GM10266 (cell line): Measurements from ENCODE around the gene FPGS.

Experiments
- DNase-seq: peaks from one replicate; pipeline ENCODE4 v3.0.0; 2012; ENCODE audit errors: extremely low spot score
- TF ChIP-seq, protein P1 (sequence below): IDR thresholded peaks from 2 replicates; pipeline ENCODE4 v1.5.1; 2012; ENCODE audit warnings: mild to moderate bottlenecking, low read depth; ENCODE audit not compliant: control insufficient read depth, insufficient read depth; ENCODE audit errors: missing control alignments

FPGS gene

DNA sequence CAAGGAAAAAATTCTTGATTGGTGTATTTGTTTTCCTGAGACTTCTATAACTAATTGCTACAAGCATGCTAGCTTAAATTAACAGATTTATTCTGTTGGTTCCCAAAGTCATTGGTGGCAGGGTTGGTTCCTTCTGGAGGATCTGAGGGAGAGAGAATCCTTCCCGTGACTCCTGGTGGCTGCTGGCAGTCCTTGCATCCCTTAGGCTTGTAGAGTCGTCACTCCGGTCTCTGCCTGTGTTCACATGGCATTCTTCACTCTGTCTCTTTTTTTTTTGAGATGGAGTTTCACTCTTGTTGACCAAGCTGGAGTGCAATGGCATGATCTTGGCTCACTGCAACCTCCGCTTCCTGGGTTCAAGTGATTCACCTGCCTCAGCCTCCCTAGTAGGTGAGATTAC is 11.6 kb upstream of the FPGS start:
- TF ChIP-seq, protein P1, sequence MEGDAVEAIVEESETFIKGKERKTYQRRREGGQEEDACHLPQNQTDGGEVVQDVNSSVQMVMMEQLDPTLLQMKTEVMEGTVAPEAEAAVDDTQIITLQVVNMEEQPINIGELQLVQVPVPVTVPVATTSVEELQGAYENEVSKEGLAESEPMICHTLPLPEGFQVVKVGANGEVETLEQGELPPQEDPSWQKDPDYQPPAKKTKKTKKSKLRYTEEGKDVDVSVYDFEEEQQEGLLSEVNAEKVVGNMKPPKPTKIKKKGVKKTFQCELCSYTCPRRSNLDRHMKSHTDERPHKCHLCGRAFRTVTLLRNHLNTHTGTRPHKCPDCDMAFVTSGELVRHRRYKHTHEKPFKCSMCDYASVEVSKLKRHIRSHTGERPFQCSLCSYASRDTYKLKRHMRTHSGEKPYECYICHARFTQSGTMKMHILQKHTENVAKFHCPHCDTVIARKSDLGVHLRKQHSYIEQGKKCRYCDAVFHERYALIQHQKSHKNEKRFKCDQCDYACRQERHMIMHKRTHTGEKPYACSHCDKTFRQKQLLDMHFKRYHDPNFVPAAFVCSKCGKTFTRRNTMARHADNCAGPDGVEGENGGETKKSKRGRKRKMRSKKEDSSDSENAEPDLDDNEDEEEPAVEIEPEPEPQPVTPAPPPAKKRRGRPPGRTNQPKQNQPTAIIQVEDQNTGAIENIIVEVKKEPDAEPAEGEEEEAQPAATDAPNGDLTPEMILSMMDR = no peak
- no peak for DNase-seq

DNA sequence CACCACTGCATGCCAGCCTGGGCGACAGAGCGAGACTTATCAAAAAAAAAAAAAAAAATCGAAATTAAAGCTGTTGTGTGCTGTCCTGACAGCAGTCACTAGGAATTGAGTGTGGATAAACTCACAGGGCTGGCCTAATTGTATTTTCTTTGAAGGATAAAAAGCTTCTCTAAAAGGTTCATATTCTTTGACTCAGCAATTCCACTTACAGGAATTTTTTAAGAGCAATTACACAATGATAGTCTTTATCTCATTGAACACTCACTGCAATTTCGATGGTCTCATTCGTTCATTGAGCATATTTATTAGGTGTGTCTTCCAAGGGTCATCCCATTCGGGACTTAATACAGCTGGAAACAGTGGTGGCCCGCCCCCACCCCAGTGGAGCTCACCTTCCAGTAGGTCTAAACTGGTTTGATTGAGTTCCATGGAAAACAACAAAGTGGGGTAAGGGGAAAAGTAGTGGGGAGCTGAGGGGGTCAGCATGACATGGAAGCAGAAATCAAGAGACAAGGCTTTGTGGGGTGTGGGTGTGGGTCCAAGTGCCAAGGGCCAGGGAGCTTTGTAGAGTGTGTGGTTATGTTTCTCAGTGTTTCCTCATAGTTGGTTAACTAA is 10.2 kb upstream of the FPGS start:
- DNase-seq = no peak
- TF ChIP-seq, protein P1 = no peak

DNA sequence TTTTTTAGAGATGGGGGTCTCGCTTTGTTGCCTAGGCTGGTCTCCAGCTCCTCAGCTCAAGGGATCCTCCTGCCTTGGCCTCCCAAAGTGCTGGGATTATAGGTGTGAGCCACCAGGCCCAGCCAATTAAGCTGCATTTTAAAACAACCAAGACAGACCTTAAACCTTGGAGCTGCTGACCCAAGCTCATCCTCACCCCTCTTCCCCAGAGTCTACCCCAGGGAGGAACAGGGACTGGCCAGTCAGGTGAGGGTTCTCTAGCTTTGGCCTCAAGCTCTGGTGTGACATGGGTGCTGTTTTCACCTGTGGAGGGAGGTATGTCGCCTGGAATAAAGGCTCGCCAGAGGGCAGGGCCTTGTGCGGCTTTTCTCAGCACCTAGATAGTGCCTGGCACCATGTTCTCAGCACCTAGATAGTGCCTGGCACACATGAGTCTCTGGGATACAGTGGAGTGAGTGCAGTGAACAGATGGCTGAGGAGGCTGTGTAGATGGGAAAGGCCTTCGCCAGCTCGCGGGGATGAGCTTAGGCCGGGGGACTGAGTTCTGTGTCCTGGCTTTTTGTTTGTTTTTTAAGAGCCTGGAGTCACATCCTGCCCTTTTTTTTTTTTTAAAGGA is 9.5 kb upstream of the FPGS start:
- DNase-seq = no peak
- TF ChIP-seq, protein P1 = no peak

DNA sequence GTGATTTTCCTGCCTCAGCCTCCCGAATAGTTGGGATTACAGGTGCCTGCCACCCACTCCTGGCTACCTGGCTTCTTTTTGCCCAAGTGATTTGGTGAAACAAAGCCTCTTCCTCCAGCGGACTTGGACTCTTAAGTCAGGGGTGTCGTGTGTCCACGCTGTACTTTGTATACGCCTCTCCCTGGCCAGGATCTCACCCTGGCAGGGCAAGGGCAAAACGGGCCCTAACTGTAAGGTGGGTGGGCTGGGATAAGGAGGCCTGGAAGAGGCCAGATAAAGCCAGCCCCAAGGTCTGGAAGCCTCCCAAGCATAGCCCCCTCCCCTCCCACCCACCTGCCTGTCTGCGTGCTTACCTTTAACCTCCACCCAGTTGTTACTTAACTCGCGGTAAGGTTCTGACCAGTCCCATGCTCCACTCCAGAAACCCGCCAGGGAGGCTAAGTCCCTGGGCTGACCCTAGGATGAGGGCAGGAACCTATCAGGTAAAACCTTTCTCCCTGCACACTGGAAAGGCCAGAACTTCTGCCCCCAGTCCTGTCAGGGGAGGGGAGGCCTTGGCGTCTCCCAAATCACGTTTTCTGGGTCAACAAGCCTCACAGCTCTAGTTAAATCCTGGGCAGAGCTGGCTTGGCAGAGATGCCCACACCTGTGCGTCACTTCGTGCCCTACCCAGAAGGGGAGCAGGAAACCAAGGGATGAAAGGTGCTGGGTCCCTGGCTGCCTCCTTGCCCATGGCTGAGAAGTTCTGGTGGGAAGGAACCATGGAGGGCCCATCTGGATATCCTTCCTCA is 8.5 kb upstream of the FPGS start:
- TF ChIP-seq, protein P1 = no peak
- no peak for DNase-seq

DNA sequence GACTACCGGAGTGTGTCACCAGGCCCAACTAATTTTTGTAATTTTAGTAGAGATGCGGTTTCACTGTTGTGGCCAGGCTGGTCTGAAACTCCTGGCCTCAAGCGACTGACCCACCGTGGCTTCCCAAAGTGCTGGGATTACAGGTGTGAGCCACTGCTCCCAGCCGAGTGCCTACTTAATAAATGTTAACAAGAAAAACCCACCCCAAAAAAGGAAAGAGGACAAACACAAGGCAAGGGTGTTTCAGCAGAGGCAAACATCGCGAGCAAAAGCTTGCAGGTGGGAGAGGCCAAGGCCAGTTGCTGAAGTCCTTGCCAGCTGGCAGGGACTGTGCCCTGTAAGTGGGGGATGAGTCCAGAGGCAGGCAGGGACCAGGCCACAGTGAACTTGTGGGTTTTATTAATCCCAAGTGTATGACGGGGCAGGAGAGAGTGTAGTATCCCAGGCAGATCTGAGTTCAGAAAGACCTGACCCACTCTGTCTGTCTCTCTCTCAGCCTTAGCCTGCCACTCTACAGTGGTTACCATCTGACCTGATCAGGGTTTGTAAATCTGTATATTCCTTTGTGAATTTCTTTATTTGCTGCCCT is 6.4 kb upstream of the FPGS start:
- DNase-seq = no peak
- TF ChIP-seq, protein P1 = no peak

DNA sequence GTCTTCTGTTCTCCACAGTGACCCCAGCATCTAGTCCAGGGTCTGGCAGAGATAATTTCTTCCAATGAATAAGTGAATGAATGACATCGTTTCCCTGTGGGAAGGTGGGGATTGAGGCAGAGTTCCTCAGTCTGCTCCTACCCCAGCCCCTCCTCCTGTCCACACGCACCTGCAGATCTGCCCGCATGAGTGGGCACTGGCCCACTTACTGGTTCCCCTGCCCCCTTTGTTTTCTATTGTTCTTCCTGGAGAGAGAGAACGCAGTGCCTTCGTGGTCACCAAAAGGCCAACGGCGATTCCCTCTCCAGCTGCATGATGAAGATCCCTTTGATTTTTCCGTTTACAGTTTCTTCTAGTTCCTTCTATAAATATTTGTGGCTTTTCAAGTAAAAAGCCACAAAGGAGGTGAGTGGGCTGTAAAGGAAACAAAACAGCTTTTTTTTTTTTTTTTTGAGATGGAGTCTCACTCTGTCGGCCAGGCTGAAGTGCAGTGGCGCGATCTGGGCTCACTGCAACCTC is 5.8 kb upstream of the FPGS start:
- TF ChIP-seq, protein P1 = no peak
- DNase-seq = peak; percentile 26

DNA sequence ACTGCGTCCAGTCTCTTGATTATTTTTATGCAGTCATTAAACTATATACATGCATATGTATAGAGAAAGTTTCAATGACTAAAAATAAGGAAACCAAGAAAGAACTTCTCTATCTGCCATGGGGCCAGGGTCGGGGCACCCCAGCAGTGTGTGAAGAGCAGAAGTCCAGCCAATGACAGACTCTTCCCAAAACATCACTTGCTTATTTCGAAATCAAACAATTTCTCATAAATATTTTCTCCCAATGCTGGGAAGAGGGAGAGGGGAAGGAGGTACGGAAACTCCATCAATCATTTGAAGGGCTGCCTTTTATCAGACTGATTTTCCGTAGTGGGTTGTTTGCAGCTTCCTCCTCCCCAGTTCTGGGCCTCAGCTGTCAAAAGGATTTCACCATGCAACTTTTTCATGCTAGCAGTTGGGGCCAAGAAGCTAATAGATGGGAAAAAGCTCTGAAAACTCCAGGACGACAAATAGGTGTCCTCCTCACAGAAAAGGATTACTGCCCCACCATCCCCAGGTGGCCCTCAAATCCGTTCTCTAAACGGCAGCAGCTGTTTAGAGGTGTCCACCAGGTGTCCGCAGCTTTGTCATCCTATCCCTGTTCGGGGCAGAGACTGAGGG is 617 bp upstream of the FPGS start:
- no peak for DNase-seq
- TF ChIP-seq, protein P1 = peak; percentile 26
